ENCODE measurements around the gene TMEM271.
"Not testable (repeated sequence)": the region's sequence is repeated elsewhere in the genome, so short reads cannot be mapped to it uniquely, and the experiment has no call there.

TMEM271 gene

GRCh38 chr4:561426-561825, 14.7 kb downstream of the TMEM271 start:
- DNase-seq: no peak

- DNase-seq: no peak
Observed at GRCh38 chr4:560731-561291, 15.3 kb downstream of the TMEM271 start.

- DNase-seq: no peak
Observed at GRCh38 chr4:560061-560460, 16.0 kb downstream of the TMEM271 start.

GRCh38 chr4:555566-556275, 20.4 kb downstream of the TMEM271 start:
- no peak for DNase-seq

- DNase-seq: not testable (repeated sequence)
Observed at GRCh38 chr4:554793-555320, 21.2 kb downstream of the TMEM271 start.

- DNase-seq: no peak
Observed at GRCh38 chr4:552019-552418, 24.1 kb downstream of the TMEM271 start.

GRCh38 chr4:550268-550667, 25.8 kb downstream of the TMEM271 start:
- DNase-seq: not testable (repeated sequence)

GRCh38 chr4:548976-549375, 27.1 kb downstream of the TMEM271 start:
- DNase-seq: no peak

GRCh38 chr4:545612-546011, 30.5 kb downstream of the TMEM271 start:
- DNase-seq: no peak

GRCh38 chr4:544386-545105, 31.5 kb downstream of the TMEM271 start:
- no peak for DNase-seq

- DNase-seq: no peak
Observed at GRCh38 chr4:541271-541670, 34.8 kb downstream of the TMEM271 start.

- DNase-seq: no peak
Observed at GRCh38 chr4:538542-539142, 37.5 kb downstream of the TMEM271 start.

GRCh38 chr4:537436-538264, 38.4 kb downstream of the TMEM271 start:
- DNase-seq: no peak

GRCh38 chr4:536351-536972, 39.6 kb downstream of the TMEM271 start:
- no peak for DNase-seq

GRCh38 chr4:535924-536281, 40.2 kb downstream of the TMEM271 start:
- DNase-seq: no peak

GRCh38 chr4:535181-535923, 40.7 kb downstream of the TMEM271 start:
- no peak for DNase-seq

GRCh38 chr4:534576-535151, 41.4 kb downstream of the TMEM271 start:
- no peak for DNase-seq

- DNase-seq: no peak
Observed at GRCh38 chr4:534101-534575, 42.0 kb downstream of the TMEM271 start.

GRCh38 chr4:533318-534100, 42.6 kb downstream of the TMEM271 start:
- no peak for DNase-seq

All from activated gamma-delta T cell treated with Interleukin-2 at 50 U/mL for 16 hours (primary cell).